CD14-positive monocyte (primary cell): ENCODE data around the gene MRTFA. TPM values are rescaled to one million over a fixed set of nuclear protein-coding genes. Genes with fewer than 3 reads are reported as not detected.
A peak's percentile ranks its signal among the peaks of the same experiment; 100 is the strongest.

ENCODE experiments used
- DNase-seq, 3 donors: peaks; one replicate each; pipeline ENCODE4 v3.0.0-alpha.2; 2011 to 2022
- H2AFZ ChIP-seq: 2 replicates; pipeline ENCODE4 v1.6.0; 2012; ENCODE audit warnings: mild to moderate bottlenecking, low read depth, low read length, inconsistent platforms; ENCODE audit not compliant: insufficient read depth, poor library complexity, severe bottlenecking
- H3K27ac ChIP-seq, 2 donors: 1 replicate in 1 of 2; 2 replicates in 1 of 2; pipeline ENCODE4 v1.5.1; 2012 to 2013; ENCODE audit warnings: low read length in 2 of 2, control low read depth in 1 of 2, inconsistent platforms in 1 of 2, low read depth in 1 of 2, mild to moderate bottlenecking in 1 of 2
- H3K27me3 ChIP-seq, 2 donors: one replicate each; pipeline versions ENCODE4 v1.6.0 to v1.6.1; 2011 to 2013; ENCODE audit warnings: low read length in 2 of 2; ENCODE audit not compliant: control insufficient read depth in 2 of 2, insufficient read depth in 2 of 2
- H3K36me3 ChIP-seq, 2 donors: replicated peaks in 1 of 2; 1 replicate in 1 of 2; 2 replicates in 1 of 2; pipeline versions ENCODE4 v1.5.1 to v1.6.1; 2012 to 2013; ENCODE audit warnings: low read length in 2 of 2, control low read depth in 1 of 2, inconsistent platforms in 1 of 2, mild to moderate bottlenecking in 1 of 2; ENCODE audit not compliant: insufficient read depth in 2 of 2, control insufficient read depth in 1 of 2
- H3K4me1 ChIP-seq, 2 donors: 1 replicate in 1 of 2; 2 replicates in 1 of 2; pipeline versions ENCODE4 v1.5.1 to v1.6.1; 2012 to 2013; ENCODE audit warnings: low read length in 2 of 2, control low read depth in 1 of 2, inconsistent platforms in 1 of 2, mild to moderate bottlenecking in 1 of 2, moderate library complexity in 1 of 2; ENCODE audit not compliant: insufficient read depth in 2 of 2, control insufficient read depth in 1 of 2
- H3K4me2 ChIP-seq: replicated peaks from 2 replicates; pipeline ENCODE3; 2012; ENCODE audit warnings: low read length, moderate library complexity, mild to moderate bottlenecking; ENCODE audit not compliant: poor library complexity, severe bottlenecking; ENCODE audit errors: extremely low read depth
- H3K4me3 ChIP-seq, 3 experiments: fragments of 200-600 bp in 1 of 3; sonication (generic) in 1 of 3; replicated peaks in 1 of 3; 1 replicate in 2 of 3; 2 replicates in 1 of 3; pipeline ENCODE4 v1.5.1; 2011 to 2013; ENCODE audit warnings: low read length in 3 of 3, mild to moderate bottlenecking in 3 of 3, control low read depth in 2 of 3, low read depth in 2 of 3, inconsistent platforms in 1 of 3, moderate library complexity in 1 of 3
- H3K79me2 ChIP-seq: 2 replicates; pipeline ENCODE4 v1.6.0; 2012; ENCODE audit warnings: mild to moderate bottlenecking, control low read depth, inconsistent platforms, low read length, moderate library complexity; ENCODE audit not compliant: insufficient read depth
- H3K9ac ChIP-seq: 2 replicates; pipeline ENCODE4 v1.6.0; 2017; ENCODE audit warnings: low read length, mild to moderate bottlenecking; ENCODE audit not compliant: insufficient read depth, poor library complexity, severe bottlenecking
- H3K9me3 ChIP-seq, 2 donors: replicated peaks in 1 of 2; 1 replicate in 1 of 2; 2 replicates in 1 of 2; pipeline versions ENCODE4 v1.5.1 to v1.6.1; 2012 to 2013; ENCODE audit warnings: low read length in 2 of 2, control low read depth in 1 of 2; ENCODE audit not compliant: control insufficient read depth in 1 of 2, insufficient read depth in 1 of 2
- H4K20me1 ChIP-seq: 2 replicates; pipeline ENCODE4 v1.6.0; 2012; ENCODE audit warnings: mild to moderate bottlenecking, low read length, control low read depth, moderate library complexity; ENCODE audit not compliant: insufficient read depth
- H3K27ac Mint-ChIP-seq, 7 donors: one replicate each; pipeline ENCODE4 v1.8.0; 2020; ENCODE audit warnings: mild to moderate bottlenecking in 7 of 7, mixed read lengths in 7 of 7, moderate library complexity in 6 of 7, inconsistent platforms in 2 of 7
- H3K27me3 Mint-ChIP-seq, 3 donors: one replicate each; pipeline ENCODE4 v1.8.0; 2021 to 2022; ENCODE audit warnings: low read depth in 3 of 3, mild to moderate bottlenecking in 3 of 3, mixed read lengths in 3 of 3, moderate library complexity in 3 of 3, inconsistent platforms in 1 of 3
- H3K36me3 Mint-ChIP-seq, 2 donors: one replicate each; pipeline ENCODE4 v1.8.0; 2020; ENCODE audit warnings: mixed read lengths in 2 of 2, inconsistent platforms in 1 of 2, mild to moderate bottlenecking in 1 of 2
- H3K4me1 Mint-ChIP-seq: one replicate; pipeline ENCODE4 v1.8.0; 2020; ENCODE audit warnings: mild to moderate bottlenecking, mixed read lengths
- H3K4me3 Mint-ChIP-seq, 2 donors: one replicate each; pipeline ENCODE4 v1.8.0; 2020; ENCODE audit warnings: mild to moderate bottlenecking in 2 of 2, mixed read lengths in 2 of 2, moderate library complexity in 1 of 2
- H3K9me3 Mint-ChIP-seq, 7 donors: one replicate each; pipeline ENCODE4 v1.8.0; 2020 to 2022; ENCODE audit warnings: mixed read lengths in 7 of 7, mild to moderate bottlenecking in 6 of 7, moderate library complexity in 6 of 7, inconsistent platforms in 2 of 7
- WGBS: methylation state at CpG from one replicate; pipeline ENCODE4 v1.1.5; 2013; ENCODE audit warnings: missing lambda C conversion rate; ENCODE audit not compliant: insufficient coverage; 5-methylcytosine and 5-hydroxymethylcytosine counted together
- intact Hi-C, 2 donors: fragments of 100-400 bp; cut with micrococcal nuclease; formaldehyde crosslinking; loops; one replicate each; pipeline versions ENCODE4 v1.15.0 to v1.15.1; 2023
- polyA plus RNA-seq, 3 donors: library from polyadenylated mRNA; depleted of rRNA in 1 of 3; unstranded in 2 of 3; stranded (reverse) in 1 of 3; fragments of 300-500 nt in 2 of 3; fragments of >200 nt in 1 of 3; fragmentation: Illumina TruSeq in 2 of 3; gene quantifications; 1 replicate in 2 of 3; 2 replicates in 1 of 3; pipeline ENCODE4 v1.2.3, GENCODE V29; 2012 to 2021
- TF ChIP-seq, protein P1 (sequence below): fragments of 200-600 bp; IDR thresholded peaks from one replicate; pipeline ENCODE4 v1.8.0; 2022; ENCODE audit warnings: antibody characterized with exemption, mild to moderate bottlenecking

MRTFA gene
- polyA plus RNA-seq, 3 donors = 14.1 to 33.8 (median 18.9) TPM

DNA sequence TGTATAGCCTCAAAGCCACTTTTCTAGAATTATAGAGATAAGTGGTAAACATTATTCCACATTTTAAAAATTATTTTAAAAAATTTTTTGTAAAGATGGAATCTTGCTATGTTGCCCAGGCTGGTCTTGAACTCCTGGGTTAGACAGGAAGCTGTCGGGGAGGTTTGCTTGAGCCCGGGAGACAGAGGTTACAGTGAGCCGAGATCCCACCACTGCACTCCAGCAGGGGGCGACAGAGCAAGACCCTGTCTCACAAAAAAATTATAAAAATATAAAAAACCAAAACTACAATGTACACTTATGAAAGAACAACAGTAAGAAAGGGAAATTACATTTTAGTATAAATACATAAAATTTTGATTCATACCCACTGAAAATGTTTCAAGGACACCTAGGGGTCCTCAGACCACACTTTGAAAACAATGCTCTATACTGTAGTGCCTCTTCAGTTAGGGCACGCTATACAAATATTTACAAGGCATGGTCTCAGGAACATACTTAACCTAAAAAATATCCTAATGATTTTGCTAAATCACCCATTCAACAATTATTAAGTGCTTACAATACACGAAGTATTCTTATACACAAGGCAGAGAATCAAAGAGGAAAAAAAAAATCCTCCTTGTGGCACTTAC, 111.2 kb downstream of the MRTFA start:
- no peaks in the 10 kb centered on the region for H3K4me1 Mint-ChIP-seq
- peak; percentile 43 to 52 (median 44) for DNase-seq
- no peak overlapping the region for H3K9ac ChIP-seq
- H4K20me1 ChIP-seq = peaks cover 29% of the 10 kb centered on the region
- H3K79me2 ChIP-seq = peaks cover 30% of the 10 kb centered on the region
- 100% methylated on average over 1 of the region's 6 CpGs for WGBS
- intact Hi-C loops = loop anchor here in 1 of 2 donors (2.0 kb wide), 1 partner anchor 121 kb away; no protein-coding TSS in a partner anchor
- H2AFZ ChIP-seq = no peak overlapping the region
- no peaks in the 10 kb centered on the region for H3K27me3 ChIP-seq
- no peak overlapping the region for H3K4me2 ChIP-seq
- no peak overlapping the region for H3K4me3 Mint-ChIP-seq
- H3K9me3 ChIP-seq = no peaks in the 10 kb centered on the region
- no peaks in the 10 kb centered on the region for H3K4me1 ChIP-seq
- no peaks in the 10 kb centered on the region for H3K27me3 Mint-ChIP-seq
- TF ChIP-seq, protein P1, sequence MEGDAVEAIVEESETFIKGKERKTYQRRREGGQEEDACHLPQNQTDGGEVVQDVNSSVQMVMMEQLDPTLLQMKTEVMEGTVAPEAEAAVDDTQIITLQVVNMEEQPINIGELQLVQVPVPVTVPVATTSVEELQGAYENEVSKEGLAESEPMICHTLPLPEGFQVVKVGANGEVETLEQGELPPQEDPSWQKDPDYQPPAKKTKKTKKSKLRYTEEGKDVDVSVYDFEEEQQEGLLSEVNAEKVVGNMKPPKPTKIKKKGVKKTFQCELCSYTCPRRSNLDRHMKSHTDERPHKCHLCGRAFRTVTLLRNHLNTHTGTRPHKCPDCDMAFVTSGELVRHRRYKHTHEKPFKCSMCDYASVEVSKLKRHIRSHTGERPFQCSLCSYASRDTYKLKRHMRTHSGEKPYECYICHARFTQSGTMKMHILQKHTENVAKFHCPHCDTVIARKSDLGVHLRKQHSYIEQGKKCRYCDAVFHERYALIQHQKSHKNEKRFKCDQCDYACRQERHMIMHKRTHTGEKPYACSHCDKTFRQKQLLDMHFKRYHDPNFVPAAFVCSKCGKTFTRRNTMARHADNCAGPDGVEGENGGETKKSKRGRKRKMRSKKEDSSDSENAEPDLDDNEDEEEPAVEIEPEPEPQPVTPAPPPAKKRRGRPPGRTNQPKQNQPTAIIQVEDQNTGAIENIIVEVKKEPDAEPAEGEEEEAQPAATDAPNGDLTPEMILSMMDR = peak; percentile 88
- H3K4me3 ChIP-seq = no peak overlapping the region
- peaks cover 4 to 10% of the 10 kb centered on the region in 2 donors for H3K36me3 ChIP-seq
- no peak overlapping the region for H3K27ac ChIP-seq
- H3K9me3 Mint-ChIP-seq = no peaks in the 10 kb centered on the region
- H3K27ac Mint-ChIP-seq = no peak overlapping the region
- peaks cover 13 to 40% of the 10 kb centered on the region in 2 donors for H3K36me3 Mint-ChIP-seq

DNA sequence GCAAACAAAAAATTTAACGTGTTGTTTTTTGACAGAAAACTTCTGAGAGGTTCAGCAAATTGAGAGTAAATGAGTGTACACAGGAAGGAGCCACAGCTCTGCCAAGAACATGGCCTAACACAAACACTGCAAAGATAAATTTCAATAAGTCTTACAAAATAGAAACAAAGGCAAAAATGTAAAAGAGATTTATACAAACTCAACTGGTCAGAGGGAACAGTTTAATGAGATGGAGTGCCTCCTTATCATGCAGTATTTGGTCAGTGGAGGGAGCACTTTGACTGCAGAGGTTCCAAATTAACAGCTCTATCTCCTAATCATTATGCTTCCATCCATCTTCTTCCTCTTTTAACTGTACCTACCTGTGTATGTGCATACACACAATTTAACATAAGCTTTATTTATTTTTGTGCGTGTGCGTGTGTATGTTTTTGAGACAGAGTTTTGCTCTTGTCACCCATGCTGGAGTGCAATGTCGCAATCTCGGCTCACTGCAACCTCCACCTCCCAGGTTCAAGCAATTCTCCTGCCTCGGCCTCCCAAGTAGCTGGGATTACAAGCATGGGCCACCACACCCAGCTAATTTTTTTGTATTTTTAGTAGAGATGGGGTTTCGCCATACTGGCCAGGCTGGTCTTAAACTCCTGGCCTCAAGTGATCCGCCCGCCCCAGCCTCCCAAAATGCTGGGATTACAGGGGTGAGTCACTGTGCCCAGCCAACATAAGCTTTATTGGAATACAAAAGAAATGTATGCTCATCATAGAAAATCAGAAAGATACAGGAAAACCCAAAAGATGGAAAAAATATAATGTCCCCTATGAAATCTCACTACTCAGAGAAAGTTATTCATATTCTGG, 111.9 kb downstream of the MRTFA start:
- no peak overlapping the region for H3K27ac ChIP-seq
- Mint-ChIP-seq H3K9me3 (no peaks in the 10 kb centered on the region), H3K27ac (no peak overlapping the region), H3K27me3 (no peaks in the 10 kb centered on the region), H3K36me3 (peaks cover 13 to 34% of the 10 kb centered on the region in 2 donors), H3K4me1 (peaks cover 3% of the 10 kb centered on the region), H3K4me3 (no peak overlapping the region)
- no peak overlapping the region for H3K4me2 ChIP-seq
- TF ChIP-seq, protein P1 = no peak
- H2AFZ ChIP-seq = no peak overlapping the region
- H3K27me3 ChIP-seq = no peaks in the 10 kb centered on the region
- H3K79me2 ChIP-seq = peaks cover 31% of the 10 kb centered on the region
- no peaks in the 10 kb centered on the region for H3K9me3 ChIP-seq
- peaks cover 4 to 10% of the 10 kb centered on the region in 2 donors for H3K36me3 ChIP-seq
- no peak overlapping the region for H3K4me3 ChIP-seq
- intact Hi-C loops = loop anchor here in 1 of 2 donors (2.0 kb wide), 1 partner anchor 122 kb away; no protein-coding TSS in a partner anchor
- WGBS = no CpG with 5 or more reads among the region's 9 CpGs
- peak in 1 of 3 donors; percentile 11 for DNase-seq
- H3K4me1 ChIP-seq = no peaks in the 10 kb centered on the region
- peaks cover 26% of the 10 kb centered on the region for H4K20me1 ChIP-seq
- no peak overlapping the region for H3K9ac ChIP-seq
